ENCODE measurements around the gene FKBP15.

The FKBP15 gene

DNA sequence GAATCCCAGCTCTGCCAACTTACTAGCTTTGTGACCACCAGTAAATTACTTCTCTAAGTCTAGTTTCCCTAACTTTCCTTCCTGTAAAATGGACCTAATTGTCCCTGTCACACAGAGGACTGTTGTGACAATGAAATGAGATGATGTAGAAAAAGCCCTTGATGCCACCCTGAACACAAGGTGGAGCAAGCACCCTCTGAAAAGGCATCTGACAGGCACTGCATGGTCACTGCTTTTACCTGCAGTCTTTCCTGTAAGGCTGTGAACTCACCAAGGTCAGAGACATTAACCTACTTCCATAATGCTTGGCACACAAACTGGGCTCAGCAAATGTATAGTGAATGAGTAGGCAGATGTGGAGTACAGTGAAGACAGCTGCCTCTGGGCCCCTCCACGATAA, 64.2 kb downstream of the FKBP15 start:
- H3K4me3 ChIP-seq (ENCODE audit: low read depth, low read length), result no peak overlapping the region
- no peaks in the 10 kb centered on the region for H3K9me3 ChIP-seq (ENCODE audit: control insufficient read depth, insufficient read depth, low read depth, low read length)
- TF ChIP-seq GLI2 (tag by site-specific recombination; IDR thresholded peaks at IDR 0.05; ENCODE audit: borderline replicate concordance, low read depth), result no peak
- TF ChIP-seq ZNF654 (tag by site-specific recombination; IDR thresholded peaks at IDR 0.05; ENCODE audit: low read depth), result peak; percentile 25; the same call in 1 of the 2 replicates
- TF ChIP-seq ZBTB17 (tag by site-specific recombination; IDR thresholded peaks at IDR 0.05), result no peak
- no peak for TF ChIP-seq ZNF404 (tag by site-specific recombination; IDR thresholded peaks at IDR 0.05)
- no peaks in the 10 kb centered on the region for H3K4me1 ChIP-seq (ENCODE audit: control insufficient read depth, insufficient read depth, low read length)
- CTCF ChIA-PET, result interaction anchor here (0.6 to 3.8 kb wide), 2 partner anchors 45 to 68 kb away, joined by 7 to 14 read pairs; no protein-coding TSS in a partner anchor
- H3K36me3 ChIP-seq (ENCODE audit: control insufficient read depth in 2 of 2, insufficient read depth in 1 of 2, low read length in 2 of 2), result peaks cover 0 to 24% of the 10 kb centered on the region in 2 experiments; a peak in 2 of 3 replicates
- POLR2A ChIA-PET, result interaction anchor here (0.8 kb wide), 1 partner anchor 64 kb away, joined by 3 read pairs; the partner anchor contains the start of genes FKBP15 and SLC31A1
- H3K27ac ChIP-seq (ENCODE audit: extremely low read depth, low read depth, low read length), result no peak overlapping the region

DNA sequence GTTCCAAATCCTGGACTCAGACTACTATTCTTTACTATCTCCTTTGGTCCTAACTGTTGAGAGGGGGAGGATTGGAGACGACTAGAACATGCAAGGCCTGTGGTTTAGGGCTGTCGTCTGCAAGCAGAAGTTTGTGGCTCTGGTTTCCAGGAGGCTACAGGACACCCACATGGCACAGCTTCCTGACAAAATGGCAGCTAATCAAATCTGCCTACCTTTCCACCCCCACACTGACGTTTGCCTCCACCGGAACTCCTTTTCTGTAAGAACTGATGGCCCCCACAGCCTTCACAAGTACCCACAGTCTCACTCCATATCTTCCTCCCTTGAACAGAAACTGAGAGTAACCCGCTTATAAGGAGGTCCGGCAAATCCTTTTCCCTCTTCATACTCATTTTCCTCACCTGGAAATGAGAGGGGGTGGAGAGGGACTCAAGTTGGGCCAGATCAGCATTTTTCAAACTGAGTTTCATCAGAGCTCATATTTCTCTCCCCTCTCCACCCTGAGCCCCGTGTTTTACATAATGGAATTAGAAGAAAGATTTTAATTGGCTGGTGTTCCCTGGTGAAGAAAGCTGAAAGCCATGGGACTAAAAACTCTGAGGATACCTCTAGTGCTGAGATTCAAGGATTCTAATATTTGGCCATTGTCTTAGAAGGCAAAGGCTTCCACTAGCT, 65.0 kb downstream of the FKBP15 start:
- peak; percentile 70 for TF ChIP-seq ZFHX2 (tag by site-specific recombination; conservative IDR thresholded peaks at IDR 0.05)
- no peak for TF ChIP-seq PRDM1 (tag by site-specific recombination; IDR thresholded peaks at IDR 0.05)
- TF ChIP-seq EGR2 (tag by site-specific recombination; IDR thresholded peaks at IDR 0.05; ENCODE audit: low read depth), result peak; percentile 67; the same call in 1 of the 2 replicates
- Histone ChIP-seq H3K9me3 (ENCODE audit: control insufficient read depth, insufficient read depth, low read depth, low read length) (no peaks in the 10 kb centered on the region), H3K36me3 (ENCODE audit: control insufficient read depth in 2 of 2, insufficient read depth in 1 of 2, low read length in 2 of 2) (peaks cover 0 to 15% of the 10 kb centered on the region in 2 experiments; a peak in 2 of 3 replicates), H3K4me1 (ENCODE audit: control insufficient read depth, insufficient read depth, low read length) (no peaks in the 10 kb centered on the region), H3K4me3 (ENCODE audit: low read depth, low read length) (no peak overlapping the region), H3K27ac (ENCODE audit: extremely low read depth, low read depth, low read length) (no peak overlapping the region)
- POLR2A ChIA-PET, result no interaction called here
- CTCF ChIA-PET, result interaction anchor here (1.2 to 3.8 kb wide), 2 partner anchors 44 to 435 kb away, joined by 3 to 14 read pairs; no protein-coding TSS in a partner anchor

- TF ChIP-seq KLF8 (tag by site-specific recombination; IDR thresholded peaks at IDR 0.05) (no peak), ZNF175 (tag by site-specific recombination; IDR thresholded peaks at IDR 0.05) (no peak), SP7 (tag by site-specific recombination; IDR thresholded peaks at IDR 0.05) (no peak), ZNF580 (tag by site-specific recombination; IDR thresholded peaks at IDR 0.05) (no peak), ZBTB21 (tag by site-specific recombination; IDR thresholded peaks at IDR 0.05) (no peak), KLF10 (tag by site-specific recombination; IDR thresholded peaks at IDR 0.05) (no peak)
- TF ChIP-seq, protein P1, sequence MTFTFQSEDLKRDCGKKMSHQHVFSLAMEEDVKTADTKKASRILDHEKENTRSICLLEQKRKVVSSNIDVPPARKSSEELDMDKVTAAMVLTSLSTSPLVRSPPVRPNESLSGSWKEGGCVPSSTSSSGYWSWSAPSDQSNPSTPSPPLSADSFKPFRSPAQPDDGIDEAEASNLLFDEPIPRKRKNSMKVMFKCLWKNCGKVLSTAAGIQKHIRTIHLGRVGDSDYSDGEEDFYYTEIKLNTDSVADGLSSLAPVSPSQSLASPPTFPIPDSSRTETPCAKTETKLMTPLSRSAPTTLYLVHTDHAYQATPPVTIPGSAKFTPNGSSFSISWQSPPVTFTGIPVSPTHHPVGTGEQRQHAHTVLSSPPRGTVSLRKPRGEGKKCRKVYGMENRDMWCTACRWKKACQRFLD (tag by site-specific recombination; IDR thresholded peaks at IDR 0.05), result no peak
- no peaks in the 10 kb centered on the region for H3K4me1 ChIP-seq (ENCODE audit: control insufficient read depth, insufficient read depth, low read length)
- POLR2A ChIA-PET, result no interaction called here
Observed at GRCh38 chr9:113154946-113155345, 66.1 kb downstream of the FKBP15 start.

GRCh38 chr9:113154471-113154870, 66.6 kb downstream of the FKBP15 start:
- no peak overlapping the region for H3K27ac ChIP-seq (ENCODE audit: extremely low read depth, low read depth, low read length)
- H3K4me3 ChIP-seq (ENCODE audit: low read depth, low read length), result no peak overlapping the region
- CTCF ChIA-PET, result interaction anchor here (3.8 kb wide), 1 partner anchor 42 kb away, joined by 14 read pairs; no protein-coding TSS in a partner anchor
- H3K36me3 ChIP-seq (ENCODE audit: control insufficient read depth in 2 of 2, insufficient read depth in 1 of 2, low read length in 2 of 2), result peaks cover 0 to 8% of the 10 kb centered on the region in 2 experiments; a peak in 1 of 3 replicates
- POLR2A ChIA-PET, result no interaction called here
- H3K4me1 ChIP-seq (ENCODE audit: control insufficient read depth, insufficient read depth, low read length), result no peaks in the 10 kb centered on the region
- H3K9me3 ChIP-seq (ENCODE audit: control insufficient read depth, insufficient read depth, low read depth, low read length), result no peaks in the 10 kb centered on the region
- TF ChIP-seq ZBTB20 (tag by site-specific recombination; IDR thresholded peaks at IDR 0.05) (peak; percentile 52), ZNF18 (tag by site-specific recombination; IDR thresholded peaks at IDR 0.05) (no peak)

More at GRCh38 chr9:113154946-113155345, 66.1 kb downstream of the FKBP15 start:
- no peak overlapping the region for H3K4me3 ChIP-seq (ENCODE audit: low read depth, low read length)
- H3K9me3 ChIP-seq (ENCODE audit: control insufficient read depth, insufficient read depth, low read depth, low read length), result no peaks in the 10 kb centered on the region
- peaks cover 0 to 11% of the 10 kb centered on the region in 2 experiments; a peak in 2 of 3 replicates for H3K36me3 ChIP-seq (ENCODE audit: control insufficient read depth in 2 of 2, insufficient read depth in 1 of 2, low read length in 2 of 2)
- CTCF ChIA-PET, result interaction anchor here (0.6 to 3.8 kb wide), 3 partner anchors 43 to 119 kb away, joined by 3 to 14 read pairs (median 5); no protein-coding TSS in a partner anchor
- no peak overlapping the region for H3K27ac ChIP-seq (ENCODE audit: extremely low read depth, low read depth, low read length)

Data from HEK293 (cell line).